Memory B cell (primary cell): ENCODE data around the gene IFIT1.
"Not testable (repeated sequence)": the region's sequence is repeated elsewhere in the genome, so short reads cannot be mapped to it uniquely, and the experiment has no call there.

ENCODE experiments used
- ATAC-seq: fragments of 150-1000 bp; cut with Tn5 transposase; 2 replicates; pipeline ENCODE4 v1.10.0; 2021; ENCODE audit warnings: low read depth, mild to moderate bottlenecking, moderate library complexity
- DNase-seq, 2 donors: peaks; one replicate each; pipeline ENCODE4 v3.0.0; 2022; ENCODE audit warnings: low spot score in 2 of 2
- H3K27ac Mint-ChIP-seq: one replicate; pipeline ENCODE4 v1.8.0; 2022; ENCODE audit warnings: mild to moderate bottlenecking, moderate library complexity, mixed read lengths
- H3K27me3 Mint-ChIP-seq: one replicate; pipeline ENCODE4 v1.8.0; 2022; ENCODE audit warnings: mixed read lengths
- H3K36me3 Mint-ChIP-seq: one replicate; pipeline ENCODE4 v1.8.0; 2022; ENCODE audit warnings: mild to moderate bottlenecking, mixed read lengths
- H3K4me1 Mint-ChIP-seq: one replicate; pipeline ENCODE4 v1.8.0; 2022; ENCODE audit warnings: mixed read lengths
- H3K4me3 Mint-ChIP-seq: one replicate; pipeline ENCODE4 v1.8.0; 2022; ENCODE audit warnings: mild to moderate bottlenecking, moderate library complexity, mixed read lengths
- H3K9me3 Mint-ChIP-seq: one replicate; pipeline ENCODE4 v1.8.0; 2022; ENCODE audit warnings: mixed read lengths

Gene IFIT1

DNA sequence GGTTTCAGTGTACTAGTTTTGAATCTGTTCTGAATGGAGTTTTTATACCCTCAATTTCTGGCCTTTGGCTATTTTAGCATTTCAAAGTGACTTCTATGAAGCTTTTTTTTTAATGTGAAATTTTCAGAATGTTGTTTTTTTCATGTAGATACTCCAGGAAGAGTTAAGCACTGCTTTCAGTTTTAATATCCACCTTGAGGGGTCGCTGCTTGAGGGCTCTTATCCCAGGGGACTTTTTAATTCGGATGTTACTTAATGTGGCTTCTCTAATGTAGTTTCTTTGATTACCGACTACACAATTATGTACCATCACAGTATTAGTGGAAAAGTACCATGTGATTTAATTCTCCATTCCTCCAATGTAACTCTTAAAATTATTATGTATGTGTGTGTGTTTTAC is 27.1 kb downstream of the IFIT1 start:
- Mint-ChIP-seq H3K9me3 (no peaks in the 10 kb centered on the region), H3K4me1 (peaks cover 29% of the 10 kb centered on the region), H3K27ac (no peak overlapping the region), H3K36me3 (peaks cover 18% of the 10 kb centered on the region), H3K4me3 (no peak overlapping the region), H3K27me3 (no peaks in the 10 kb centered on the region)
- DNase-seq = peak in 1 of 2 donors; percentile 36
- ATAC-seq = peak; percentile 34

DNA sequence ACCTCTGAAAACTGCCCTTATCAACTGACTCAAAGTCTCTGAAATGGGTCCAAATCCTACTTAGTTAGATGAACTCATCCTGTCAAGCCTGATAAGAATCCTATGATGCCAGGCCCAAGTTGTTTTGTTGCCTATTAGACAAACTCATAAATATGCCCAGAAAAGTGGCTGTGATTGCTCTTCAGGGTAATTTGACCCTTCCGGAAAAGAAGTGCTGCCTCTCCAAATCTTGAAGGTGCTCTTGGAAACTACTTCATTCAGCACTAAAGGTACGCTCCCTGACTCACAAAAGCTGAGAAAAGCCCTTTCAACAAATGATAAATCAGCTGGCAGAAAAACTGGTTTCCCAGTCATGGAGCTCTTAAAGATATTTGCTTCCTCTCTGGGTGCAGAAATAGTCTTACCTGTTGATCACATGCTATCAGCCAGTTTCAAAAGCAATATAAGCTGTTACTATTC is 28.6 kb downstream of the IFIT1 start:
- Mint-ChIP-seq H3K27me3 (no peaks in the 10 kb centered on the region), H3K4me3 (no peak overlapping the region), H3K36me3 (peaks cover 16% of the 10 kb centered on the region), H3K9me3 (no peaks in the 10 kb centered on the region), H3K4me1 (peaks cover 25% of the 10 kb centered on the region), H3K27ac (peak overlapping the region; percentile 35)
- ATAC-seq = no peak
- no peak for DNase-seq

DNA sequence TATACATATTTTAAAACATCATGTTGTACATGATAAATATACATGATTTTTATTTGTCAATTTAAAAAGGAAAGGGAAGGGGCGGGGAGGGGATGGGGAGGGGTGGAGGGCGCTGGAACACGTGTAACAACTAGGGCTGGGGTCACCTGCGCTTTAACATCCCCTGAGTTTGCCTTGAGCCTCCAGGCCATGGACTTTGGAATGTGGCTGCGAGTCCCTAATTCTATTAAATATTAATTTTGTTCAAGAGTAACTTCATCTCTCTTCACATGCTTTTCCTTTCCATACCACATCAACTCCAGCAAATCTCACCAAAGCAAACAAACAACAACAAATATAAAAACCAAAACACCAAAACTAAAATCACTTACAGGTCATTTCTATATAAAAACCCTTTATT is 32.6 kb downstream of the IFIT1 start:
- no peak overlapping the region for H3K4me3 Mint-ChIP-seq
- H3K27me3 Mint-ChIP-seq = no peaks in the 10 kb centered on the region
- no peak overlapping the region for H3K27ac Mint-ChIP-seq
- H3K9me3 Mint-ChIP-seq = no peaks in the 10 kb centered on the region
- peaks cover 8% of the 10 kb centered on the region for H3K36me3 Mint-ChIP-seq
- no peak for ATAC-seq
- no peak for DNase-seq
- H3K4me1 Mint-ChIP-seq = peaks cover 9% of the 10 kb centered on the region

DNA sequence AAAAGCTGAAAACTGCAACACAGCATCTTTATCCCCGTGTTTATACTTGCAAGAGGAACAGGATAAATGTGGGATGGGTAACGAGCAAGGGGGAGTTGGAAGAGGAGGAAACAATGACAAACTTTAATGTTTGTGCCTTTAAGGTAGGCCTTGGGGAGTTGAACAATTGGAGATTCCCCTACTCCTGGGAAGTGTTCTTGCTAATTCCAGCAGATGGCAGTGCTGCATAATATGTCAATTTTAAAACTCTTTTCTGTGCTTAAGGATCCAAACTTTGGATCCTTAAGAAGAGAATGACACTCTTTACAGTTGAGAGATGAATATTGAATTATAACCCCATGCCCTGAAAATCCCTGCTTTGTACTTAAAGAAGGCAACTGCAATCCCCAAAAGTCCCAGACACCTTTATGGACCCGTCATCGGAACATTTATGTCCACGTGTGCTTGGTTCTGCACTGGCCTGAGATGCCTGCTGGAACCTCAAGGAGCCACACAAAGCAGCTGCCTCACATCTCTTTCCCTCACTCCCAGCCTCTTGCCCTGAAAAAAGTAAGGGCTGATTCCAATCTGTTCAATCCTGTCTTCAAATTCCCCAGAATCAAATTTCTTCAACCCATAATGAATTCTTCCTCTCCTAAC is 33.9 kb downstream of the IFIT1 start:
- peak in 1 of 2 donors; percentile 31 for DNase-seq
- H3K4me3 Mint-ChIP-seq = no peak overlapping the region
- peak; percentile 73 for ATAC-seq
- peaks cover 9% of the 10 kb centered on the region for H3K4me1 Mint-ChIP-seq
- no peaks in the 10 kb centered on the region for H3K27me3 Mint-ChIP-seq
- H3K36me3 Mint-ChIP-seq = peaks cover under 1% of the 10 kb centered on the region
- H3K9me3 Mint-ChIP-seq = no peaks in the 10 kb centered on the region
- H3K27ac Mint-ChIP-seq = no peak overlapping the region

DNA sequence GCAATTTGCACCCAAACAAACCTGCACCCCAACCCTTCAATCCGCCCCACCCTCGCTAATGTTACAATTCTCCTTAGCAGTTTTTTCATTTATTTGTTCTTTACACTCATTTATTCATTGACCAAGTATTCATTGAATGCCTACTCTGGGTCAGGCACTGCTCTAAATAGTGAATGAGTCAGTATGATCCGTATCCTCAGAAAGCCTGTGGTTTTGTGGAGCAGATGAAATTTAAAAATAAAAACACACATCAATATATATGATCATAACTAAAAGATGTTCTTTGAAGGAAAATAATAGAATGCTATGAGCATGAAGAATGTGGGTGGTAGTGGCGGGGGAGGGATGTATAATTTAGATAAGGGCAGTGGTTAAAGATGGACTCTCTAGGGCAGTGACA is 35.2 kb downstream of the IFIT1 start:
- DNase-seq = no peak
- peaks cover 5% of the 10 kb centered on the region for H3K4me1 Mint-ChIP-seq

DNA sequence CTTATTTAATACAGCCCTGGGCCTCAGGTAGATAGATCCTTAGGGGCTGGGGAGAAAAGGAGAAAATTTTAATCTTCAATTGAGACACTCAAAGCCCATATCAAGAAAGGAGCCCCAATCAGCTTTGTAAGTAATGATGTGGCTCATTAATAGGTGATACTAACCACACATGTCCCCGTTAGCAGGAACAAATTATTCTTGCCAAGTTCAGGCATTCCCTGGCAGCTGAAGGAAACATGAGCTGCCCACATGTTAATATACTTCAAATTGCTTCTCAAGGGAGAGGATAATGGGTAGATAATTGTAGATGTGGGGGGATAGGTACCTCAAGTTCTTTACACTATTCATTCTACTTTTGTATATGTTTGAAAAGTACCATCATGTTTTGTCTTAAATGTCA is 36.5 kb downstream of the IFIT1 start:
- DNase-seq = no peak
- ATAC-seq = no peak
- H3K9me3 Mint-ChIP-seq = no peaks in the 10 kb centered on the region
- H3K36me3 Mint-ChIP-seq = no peaks in the 10 kb centered on the region
- no peak overlapping the region for H3K4me3 Mint-ChIP-seq
- peaks cover 2% of the 10 kb centered on the region for H3K4me1 Mint-ChIP-seq
- H3K27ac Mint-ChIP-seq = no peak overlapping the region
- no peaks in the 10 kb centered on the region for H3K27me3 Mint-ChIP-seq

More for the DNA sequence above, 35.2 kb downstream of the IFIT1 start:
- H3K4me3 Mint-ChIP-seq = no peak overlapping the region
- no peaks in the 10 kb centered on the region for H3K36me3 Mint-ChIP-seq
- no peaks in the 10 kb centered on the region for H3K9me3 Mint-ChIP-seq
- H3K27ac Mint-ChIP-seq = no peak overlapping the region
- ATAC-seq = no peak
- H3K27me3 Mint-ChIP-seq = no peaks in the 10 kb centered on the region

DNA sequence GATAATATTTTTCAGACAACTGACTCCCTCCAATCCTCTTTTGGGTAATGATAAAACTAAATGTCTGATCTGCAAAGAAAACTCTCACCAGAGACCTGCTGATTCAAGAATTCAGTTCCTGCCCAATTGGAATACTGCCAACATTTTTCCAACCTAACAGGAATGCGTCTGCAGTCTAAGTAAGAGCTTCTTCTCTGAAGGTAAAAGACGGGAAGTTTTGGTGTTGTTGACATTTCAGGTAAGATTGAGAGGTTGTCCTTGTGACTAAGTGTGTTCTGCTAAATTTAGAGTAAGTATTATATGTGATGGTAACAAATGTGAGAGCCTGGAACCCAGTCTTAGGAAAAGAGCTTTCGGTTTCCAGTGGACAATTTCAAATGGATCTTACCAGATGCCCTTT is 39.6 kb downstream of the IFIT1 start:
- Mint-ChIP-seq H3K9me3 (no peaks in the 10 kb centered on the region), H3K27me3 (peaks cover 9% of the 10 kb centered on the region), H3K36me3 (no peaks in the 10 kb centered on the region), H3K4me1 (no peaks in the 10 kb centered on the region), H3K27ac (no peak overlapping the region), H3K4me3 (no peak overlapping the region)
- no peak for DNase-seq
- ATAC-seq = no peak

DNA sequence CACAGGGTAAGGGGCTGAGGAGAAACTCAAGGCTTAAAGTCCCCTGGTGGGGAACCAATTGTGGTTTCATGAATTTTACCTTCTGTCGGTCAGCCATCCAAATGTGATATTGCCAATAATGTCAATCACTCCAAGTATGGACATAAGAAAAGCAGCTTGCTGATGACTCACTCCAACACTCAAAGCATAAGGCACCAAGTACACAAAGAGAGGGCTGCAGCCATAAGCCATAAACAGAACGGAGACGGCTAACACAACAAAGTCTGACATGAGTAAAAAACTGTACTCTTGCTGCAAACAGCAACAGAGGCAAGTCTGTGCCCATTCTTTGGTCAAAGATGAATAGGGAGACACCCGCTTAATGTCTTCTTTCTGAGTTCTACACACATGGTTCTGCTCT is 46.1 kb downstream of the IFIT1 start:
- Mint-ChIP-seq H3K4me1 (no peaks in the 10 kb centered on the region), H3K9me3 (no peaks in the 10 kb centered on the region), H3K36me3 (no peaks in the 10 kb centered on the region), H3K4me3 (no peak overlapping the region), H3K27me3 (peaks cover 16% of the 10 kb centered on the region), H3K27ac (no peak overlapping the region)
- no peak for ATAC-seq
- no peak for DNase-seq

DNA sequence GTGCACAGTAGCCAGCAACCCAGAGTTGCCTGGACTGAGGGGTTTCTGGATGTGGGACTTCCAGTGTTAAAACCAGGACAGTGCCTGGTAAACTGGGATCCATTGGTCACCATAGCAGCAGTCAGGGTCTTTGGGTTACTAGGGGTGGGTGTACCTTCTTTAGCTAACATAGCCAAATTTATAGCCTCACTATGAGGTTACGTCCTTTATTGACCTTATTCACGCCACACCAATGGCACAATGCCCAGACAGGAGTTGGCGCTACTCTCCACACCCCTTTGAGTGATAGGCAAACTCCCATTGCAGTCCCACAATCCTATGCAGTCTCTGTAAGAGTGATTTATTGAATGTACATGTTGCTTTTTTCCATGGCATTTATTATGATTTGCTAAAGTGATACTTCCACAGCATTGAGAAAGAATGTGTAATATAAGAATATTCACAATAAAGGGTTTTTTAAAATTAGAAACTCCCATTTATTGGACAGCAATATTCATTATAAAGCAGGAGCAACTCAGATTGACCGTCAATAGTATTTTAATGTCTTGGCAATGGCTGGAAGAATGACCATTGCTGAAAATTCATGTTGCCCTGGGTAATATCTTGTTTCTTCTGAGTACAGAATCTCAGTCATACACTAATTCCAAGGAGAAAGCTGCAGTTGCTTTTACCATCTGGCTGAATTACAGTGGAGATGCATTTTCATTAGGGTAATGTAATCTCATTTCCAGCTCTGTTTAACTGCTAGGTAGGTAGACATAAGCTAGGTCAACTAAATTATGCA is 48.0 kb downstream of the IFIT1 start:
- no peak for DNase-seq
- ATAC-seq = no peak
- Mint-ChIP-seq H3K36me3 (no peaks in the 10 kb centered on the region), H3K27me3 (peaks cover 16% of the 10 kb centered on the region), H3K9me3 (no peaks in the 10 kb centered on the region), H3K4me3 (no peak overlapping the region), H3K27ac (no peak overlapping the region), H3K4me1 (no peaks in the 10 kb centered on the region)

DNA sequence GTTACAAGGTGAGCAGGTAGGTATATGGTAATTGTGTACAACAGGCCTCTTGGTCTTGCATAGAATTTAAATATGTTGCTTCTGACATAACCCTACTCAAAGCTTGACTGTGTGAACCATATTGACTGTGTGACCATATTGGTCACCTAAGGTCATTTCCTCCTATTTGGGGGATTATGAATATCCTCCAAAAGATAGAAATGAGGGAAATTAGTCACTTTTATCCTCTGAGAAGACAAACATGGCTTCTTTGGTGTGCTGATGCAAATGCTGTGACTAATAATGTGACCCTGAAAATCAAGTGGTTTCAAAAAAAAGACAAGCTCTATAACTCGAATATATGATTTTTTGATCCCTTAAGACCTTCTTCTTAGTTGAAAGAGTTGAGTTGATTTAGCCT is 49.9 kb downstream of the IFIT1 start:
- Mint-ChIP-seq H3K36me3 (peaks cover 4% of the 10 kb centered on the region), H3K9me3 (peaks cover 5% of the 10 kb centered on the region), H3K4me1 (no peaks in the 10 kb centered on the region), H3K27ac (no peak overlapping the region), H3K27me3 (peaks cover 10% of the 10 kb centered on the region), H3K4me3 (no peak overlapping the region)
- ATAC-seq (no peak), DNase-seq (no peak)

DNA sequence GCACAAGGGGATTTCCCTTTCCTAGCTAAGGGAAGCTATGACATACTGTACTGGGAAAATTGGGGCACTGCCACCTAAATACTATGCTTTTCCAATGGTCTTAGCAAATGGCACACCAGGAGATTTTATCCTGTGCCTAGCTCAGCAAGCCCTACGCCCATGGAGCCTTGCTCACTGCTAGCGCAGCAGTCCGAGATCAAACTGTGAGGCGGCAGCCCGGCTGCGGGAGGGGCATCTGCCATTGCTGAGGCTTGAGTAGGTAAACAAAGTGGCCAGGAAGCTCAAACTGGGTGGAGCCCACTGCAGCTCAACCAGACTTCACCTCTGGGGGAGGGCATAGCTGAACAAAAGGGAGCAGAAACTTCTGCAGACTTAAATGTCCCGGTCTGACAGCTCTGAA is 52.4 kb downstream of the IFIT1 start:
- not testable (repeated sequence) for H3K27me3 Mint-ChIP-seq, DNase-seq, H3K36me3 Mint-ChIP-seq, H3K27ac Mint-ChIP-seq, ATAC-seq, H3K9me3 Mint-ChIP-seq, H3K4me3 Mint-ChIP-seq, H3K4me1 Mint-ChIP-seq

DNA sequence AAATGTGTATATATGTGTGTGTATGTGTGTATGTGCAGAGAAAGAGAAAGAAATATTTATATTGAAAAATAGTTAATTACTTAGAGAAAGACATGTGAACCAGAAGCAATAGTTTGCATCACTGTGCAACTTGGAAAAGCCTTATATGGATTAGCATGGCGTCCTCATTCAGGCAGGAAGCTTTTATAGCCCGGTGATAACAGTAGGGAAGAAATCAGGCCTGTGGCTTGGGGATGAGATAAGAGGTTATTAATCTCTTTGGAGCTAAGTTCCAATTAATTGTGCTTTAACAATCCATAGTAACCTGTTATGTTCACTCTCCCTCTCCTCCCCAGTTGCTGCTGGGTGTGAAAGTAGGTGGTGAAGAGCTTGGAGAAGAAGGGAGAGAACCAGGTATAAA is 58.5 kb downstream of the IFIT1 start:
- no peak overlapping the region for H3K4me3 Mint-ChIP-seq

DNA sequence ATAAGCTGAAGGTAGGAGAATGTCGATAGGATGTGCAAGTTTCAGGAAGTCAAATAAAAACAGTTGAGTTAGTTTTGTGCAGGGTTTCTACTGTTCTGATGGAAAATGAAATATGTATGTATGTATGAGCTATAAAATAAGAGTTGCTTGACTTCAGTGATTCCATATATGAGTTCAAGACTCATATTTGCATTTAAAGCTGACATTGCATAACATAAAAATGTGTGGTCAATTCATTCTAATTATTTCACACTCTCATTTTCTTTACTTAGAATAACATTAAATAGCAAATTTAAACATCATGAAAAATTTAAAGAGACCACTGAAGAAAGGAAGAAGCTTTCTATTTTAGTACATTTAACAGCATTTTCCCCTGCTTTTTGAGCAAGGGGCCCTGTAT is 59.8 kb downstream of the IFIT1 start:
- Mint-ChIP-seq H3K27me3 (peaks cover 3% of the 10 kb centered on the region), H3K4me1 (peaks cover 6% of the 10 kb centered on the region), H3K4me3 (no peak overlapping the region), H3K27ac (no peak overlapping the region), H3K36me3 (no peaks in the 10 kb centered on the region), H3K9me3 (no peaks in the 10 kb centered on the region)
- ATAC-seq (no peak), DNase-seq (no peak)

More for the DNA sequence above, 58.5 kb downstream of the IFIT1 start:
- peaks cover 3% of the 10 kb centered on the region for H3K9me3 Mint-ChIP-seq
- peaks cover 2% of the 10 kb centered on the region for H3K27me3 Mint-ChIP-seq
- ATAC-seq = no peak
- peaks cover 6% of the 10 kb centered on the region for H3K4me1 Mint-ChIP-seq
- H3K27ac Mint-ChIP-seq = no peak overlapping the region
- DNase-seq = no peak
- peaks cover 2% of the 10 kb centered on the region for H3K36me3 Mint-ChIP-seq

DNA sequence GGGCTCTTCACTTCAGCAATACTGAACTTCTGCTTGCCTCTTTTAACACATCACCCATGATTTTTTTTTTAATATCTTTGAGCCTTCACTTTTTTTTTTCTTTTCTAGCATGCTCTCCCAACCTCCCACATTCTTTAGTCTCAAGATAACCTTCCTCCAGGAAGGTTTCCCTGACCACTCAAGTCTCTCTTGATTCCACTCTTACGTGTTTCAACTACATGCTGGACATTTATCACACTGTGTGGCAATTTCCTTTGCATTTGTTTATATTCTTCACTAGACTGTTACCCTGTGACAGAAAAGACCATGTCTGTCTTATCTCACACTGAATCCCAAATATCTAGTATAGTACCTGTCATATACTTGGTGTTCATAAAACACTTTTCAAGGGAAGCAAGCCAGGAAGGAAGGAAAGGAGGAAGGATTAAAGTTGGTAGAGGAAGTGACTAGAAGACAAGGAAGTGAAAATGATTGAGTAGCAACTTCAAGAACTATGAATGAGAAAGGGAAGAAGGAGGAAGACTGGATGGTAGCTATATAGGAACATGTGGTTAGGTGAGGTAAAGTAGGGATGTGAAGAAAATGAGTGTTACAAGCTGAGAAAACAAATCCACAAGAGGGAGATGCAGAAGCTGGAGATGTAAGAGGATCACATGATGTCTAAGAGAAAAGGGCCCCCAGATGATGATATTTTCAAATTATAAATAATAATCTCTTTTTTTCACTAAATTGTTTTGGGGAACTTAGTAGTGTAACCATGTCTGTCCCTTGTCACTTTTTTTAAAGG is 62.3 kb downstream of the IFIT1 start:
- ATAC-seq (no peak), DNase-seq (no peak)
- H3K4me3 Mint-ChIP-seq = no peak overlapping the region
- no peaks in the 10 kb centered on the region for H3K36me3 Mint-ChIP-seq
- peaks cover 5% of the 10 kb centered on the region for H3K27me3 Mint-ChIP-seq
- H3K27ac Mint-ChIP-seq = no peak overlapping the region
- peaks cover 6% of the 10 kb centered on the region for H3K4me1 Mint-ChIP-seq
- no peaks in the 10 kb centered on the region for H3K9me3 Mint-ChIP-seq
